ENCODE measurements around the gene AMACR. TPM values are rescaled to one million over a fixed set of nuclear protein-coding genes. Genes with fewer than 3 reads are reported as not detected.
A peak's percentile ranks its signal among the peaks of the same experiment; 100 is the strongest.

AMACR gene
- total and polyA plus RNA-seq, 9 of the 15 experiments (the other 6 are each of a cell fraction or from before 2014, with no cell fraction given), result 0.72 to 4.6 (median 4.0) TPM

GRCh38 chr5:34039398-34040157, 31.7 kb upstream of the AMACR start (continued):
- no peak for TF ChIP-seq ZMIZ1 (IDR thresholded peaks at IDR 0.05; ENCODE audit: low read depth in 2 of 2, low read length in 2 of 2)
- TF ChIP-seq SIX5 (IDR thresholded peaks at IDR 0.05; ENCODE audit: borderline replicate concordance in 1 of 2, insufficient read depth in 1 of 2, low read depth in 1 of 2, low read length in 2 of 2), result no peak
- no peak for TF ChIP-seq MAFF (IDR thresholded peaks at IDR 0.05; ENCODE audit: low read length)
- no peak for TF ChIP-seq DNMT1 (IDR thresholded peaks at IDR 0.05)
- no peak for TF ChIP-seq TCF7 (IDR thresholded peaks at IDR 0.05; ENCODE audit: borderline replicate concordance)

- CTCF ChIA-PET (ENCODE audit: low intra/inter-chr PET ratio), result no interaction called here
- H3K4me2 ChIP-seq (ENCODE audit: insufficient read depth, low read length), result no peak overlapping the region
- no peaks in the 10 kb centered on the region for H3K36me3 ChIP-seq (ENCODE audit: control insufficient read depth, insufficient read depth, low read length)
- H3K4me3 ChIP-seq, result no peak overlapping the region
- no peak overlapping the region for H3K27ac ChIP-seq (ENCODE audit: extremely low read depth, low read depth, low read length)
- 12% methylated on average over 4 of the region's 4 CpGs for WGBS (ENCODE audit: insufficient coverage, low coverage, missing lambda C conversion rate)
- POLR2A ChIA-PET, result interaction anchor here (1.0 kb wide), 1 partner anchor 461 kb away, joined by 3 read pairs; no protein-coding TSS in a partner anchor
- DNase-seq (ENCODE audit: extremely low read depth in 1 of 4, low spot score in 3 of 4) (no peak), ATAC-seq (no peak), FAIRE-seq (no peak)
- H3K9me1 ChIP-seq (ENCODE audit: control insufficient read depth, insufficient read depth, low read length), result no peaks in the 10 kb centered on the region
- 0 out of 2 replicates have a peak, but pooled peaks cover 4% of the 10 kb centered on the region for H4K20me1 ChIP-seq (replicated peaks; ENCODE audit: control insufficient read depth, insufficient read depth, low read length)
- H3K27me3 ChIP-seq (ENCODE audit: control insufficient read depth in 2 of 2, insufficient read depth in 2 of 2, low read length in 2 of 2), result peaks cover 4 to 9% of the 10 kb centered on the region in 2 experiments; a peak in 2 of 5 replicates
- in situ Hi-C loops (cut with MboI), result no loop called here
- H3K9ac ChIP-seq (ENCODE audit: insufficient read depth in 1 of 2, low read depth in 2 of 2, low read length in 2 of 2), result no peak overlapping the region
- no peaks in the 10 kb centered on the region for H3K9me3 ChIP-seq (replicated peaks; ENCODE audit: control insufficient read depth, insufficient read depth, low read depth, low read length)
- no peak overlapping the region for H2AFZ ChIP-seq (ENCODE audit: low read depth, low read length)
- intact Hi-C loops (cut with micrococcal nuclease), result no loop called here
- H3K4me1 ChIP-seq (replicated peaks in 1 of 2; ENCODE audit: control insufficient read depth in 2 of 2, insufficient read depth in 2 of 2, low read length in 2 of 2), result no peaks in the 10 kb centered on the region
- no TSS peak for BruUV-seq (replicated peaks)
- H3K79me2 ChIP-seq (ENCODE audit: control insufficient read depth, insufficient read depth, low read length), result no peaks in the 10 kb centered on the region
- no peak for TF ChIP-seq TBL1XR1 (IDR thresholded peaks at IDR 0.05; ENCODE audit: low read length in 2 of 2)
- no peak for TF ChIP-seq PTBP1 (IDR thresholded peaks at IDR 0.05; ENCODE audit: low read depth, low read length)
- no peak for TF ChIP-seq ZNF282 (CRISPR knock-in tag; IDR thresholded peaks at IDR 0.05)
- no peak for TF ChIP-seq CEBPG (CRISPR knock-in tag; IDR thresholded peaks at IDR 0.05)
- 0 out of 4 replicates have a peak, but pooled peaks of 1 of the 2 experiments have one; percentile 42 for TF ChIP-seq CEBPG (tag; conservative IDR thresholded peaks at IDR 0.05 in 1 of 2, IDR thresholded peaks at IDR 0.05 in 1 of 2)
- peak; percentile 62 for TF ChIP-seq CEBPB (tag; IDR thresholded peaks at IDR 0.05)
- no peak for TF ChIP-seq E4F1 (CRISPR knock-in tag; IDR thresholded peaks at IDR 0.05; ENCODE audit: borderline replicate concordance)
- no peak for TF ChIP-seq HIVEP1 (CRISPR knock-in tag; IDR thresholded peaks at IDR 0.05)
- no peak for TF ChIP-seq ILK (tag; IDR thresholded peaks at IDR 0.05; ENCODE audit: borderline replicate concordance, low read depth)
- no peak for TF ChIP-seq E2F3 (CRISPR knock-in tag; IDR thresholded peaks at IDR 0.05)
These were observed 31.0 kb upstream of the AMACR start for GRCh38 chr5:34038838-34039237.

Measured in K562 (cell line).